Prostate gland (tissue), 2 donors: ENCODE measurements around the gene RNASE13. TPM values are rescaled to one million over a fixed set of nuclear protein-coding genes. Genes with fewer than 3 reads are reported as not detected.

Experiments
- DNase-seq: peaks from one replicate; pipeline ENCODE4 v3.0.0-alpha.2; 2019; ENCODE audit warnings: low spot score
- H3K27ac ChIP-seq, 2 donors: fragments of 200-600 bp; sonication (generic); 2 replicates each; pipeline ENCODE4 v1.5.1; 2017 to 2019
- H3K27me3 ChIP-seq: fragments of 200-600 bp; sonication (generic); replicated peaks from 2 replicates; pipeline ENCODE4 v1.5.1; 2019; ENCODE audit not compliant: insufficient read depth
- H3K36me3 ChIP-seq, 2 donors: fragments of 200-600 bp; sonication (generic); 1 replicate in 1 of 2; 2 replicates in 1 of 2; pipeline versions ENCODE4 v1.5.1 to v1.8.1; 2017 to 2019
- H3K4me1 ChIP-seq: fragments of 200-600 bp; sonication (generic); replicated peaks from 2 replicates; pipeline ENCODE4 v1.5.1; 2019
- H3K4me3 ChIP-seq, 2 donors: fragments of 200-600 bp; sonication (generic); 2 replicates each; pipeline ENCODE4 v1.5.1; 2017 to 2019
- H3K9me3 ChIP-seq: fragments of 200-600 bp; sonication (generic); 2 replicates; pipeline ENCODE4 v1.5.1; 2017
- CTCF ChIP-seq, 4 experiments: fragments of 200-600 bp in 2 of 4; fragments of 450-650 bp in 2 of 4; sonication (generic) in 2 of 4; IDR thresholded peaks; 1 replicate in 3 of 4; 2 replicates in 1 of 4; pipeline ENCODE4 v1.5.1; 2016 to 2019; ENCODE audit warnings: antibody characterized with exemption in 4 of 4, mild to moderate bottlenecking in 2 of 4, moderate library complexity in 2 of 4
- POLR2A ChIP-seq: fragments of 450-650 bp; IDR thresholded peaks from one replicate; pipeline ENCODE4 v1.6.1; 2016; ENCODE audit warnings: antibody characterized with exemption, mild to moderate bottlenecking
- POLR2AphosphoS5 ChIP-seq: sonication (generic); formaldehyde crosslinking; IDR thresholded peaks from one replicate; pipeline ENCODE4 v1.6.1; 2017; ENCODE audit warnings: antibody characterized with exemption
- WGBS: methylation state at CpG from one replicate; pipeline ENCODE4 v1.1.5; 2018; 5-methylcytosine and 5-hydroxymethylcytosine counted together
- intact Hi-C: fragments of 100-400 bp; cut with DNase I; formaldehyde crosslinking; loops from one replicate; pipeline ENCODE4 v1.14.2; 2022
- total RNA-seq, 2 donors: library from RNA; depleted of rRNA; stranded (reverse); fragments of >200 nt; gene quantifications; one replicate each; pipeline ENCODE4 v1.1.0, GENCODE V29; 2016

RNASE13 gene
- total RNA-seq, 2 donors from 2014 or later, result 0.57 TPM; not detected in 1

- Histone ChIP-seq H3K4me3 (no peak overlapping the region), H3K4me1 (no peaks in the 10 kb centered on the region), H3K36me3 (no peaks in the 10 kb centered on the region), H3K9me3 (no peaks in the 10 kb centered on the region), H3K27me3 (no peaks in the 10 kb centered on the region), H3K27ac (peak overlapping the region; percentile 87 to 95)
- WGBS, result 13% methylated on average over 3 of the region's 3 CpGs
- intact Hi-C loops, result no loop called here
- TF ChIP-seq POLR2AphosphoS5 (no peak), POLR2A (no peak), CTCF (IDR thresholded peaks at IDR 0.05) (no peak)
- DNase-seq, result no peak
Measured at GRCh38 chr14:21026988-21027315, 7.7 kb downstream of the RNASE13 start.

GRCh38 chr14:21026274-21026987 lies 8.2 kb downstream of the RNASE13 start:
- peak overlapping the region in 1 of 2 donors; percentile 84 for H3K4me3 ChIP-seq
- H3K27ac ChIP-seq, result peak overlapping the region; percentile 87 to 95
- 35% methylated on average over 7 of the region's 7 CpGs for WGBS

GRCh38 chr14:21025371-21026273 lies 9.0 kb downstream of the RNASE13 start:
- H3K4me1 ChIP-seq, result peaks cover 2% of the 10 kb centered on the region
- no peaks in the 10 kb centered on the region for H3K27me3 ChIP-seq
- WGBS, result 6% methylated on average over 31 of the region's 58 CpGs
- peak overlapping the region; percentile 87 to 95 for H3K27ac ChIP-seq
- TF ChIP-seq CTCF (IDR thresholded peaks at IDR 0.05), result no peak
- TF ChIP-seq POLR2AphosphoS5, result no peak
- no peak for TF ChIP-seq POLR2A
- no peaks in the 10 kb centered on the region for H3K36me3 ChIP-seq
- no peaks in the 10 kb centered on the region for H3K9me3 ChIP-seq
- DNase-seq, result peak; percentile 37
- intact Hi-C loops, result loop anchor here (2.0 kb wide), 1 partner anchor 13 kb away; no protein-coding TSS in a partner anchor
- H3K4me3 ChIP-seq, result peak overlapping the region; percentile 70 to 84

More at GRCh38 chr14:21026274-21026987, 8.2 kb downstream of the RNASE13 start:
- no peak for DNase-seq
- Histone ChIP-seq H3K9me3 (no peaks in the 10 kb centered on the region), H3K4me1 (no peaks in the 10 kb centered on the region), H3K27me3 (no peaks in the 10 kb centered on the region), H3K36me3 (no peaks in the 10 kb centered on the region)
- intact Hi-C loops, result no loop called here
- no peak for TF ChIP-seq CTCF (IDR thresholded peaks at IDR 0.05)
- no peak for TF ChIP-seq POLR2AphosphoS5
- no peak for TF ChIP-seq POLR2A

- peak; percentile 82 for TF ChIP-seq POLR2A
- peak in 1 of 4 experiments; percentile 8 for TF ChIP-seq CTCF (IDR thresholded peaks at IDR 0.05)
- peak; percentile 66 for TF ChIP-seq POLR2AphosphoS5
- intact Hi-C loops, result loop anchor here (2.0 kb wide), 1 partner anchor 14 kb away; no protein-coding TSS in a partner anchor
- peaks cover 4% of the 10 kb centered on the region for H3K4me1 ChIP-seq
Measured at GRCh38 chr14:21024585-21025370, 9.8 kb downstream of the RNASE13 start, which contains the start of gene NDRG2. NDRG2 (minus strand) TSS chr14:21025061; CDS start chr14:21023315, 1,746 bp downstream.

More at GRCh38 chr14:21024585-21025370, 9.8 kb downstream of the RNASE13 start, which contains the start of gene NDRG2:
- DNase-seq, result peak; percentile 84
- Histone ChIP-seq H3K36me3 (no peaks in the 10 kb centered on the region), H3K9me3 (no peaks in the 10 kb centered on the region), H3K4me3 (peak within 1 kb of the TSS; percentile 70 to 84), H3K27ac (peak within 1 kb of the TSS; percentile 87 to 95), H3K27me3 (no peaks in the 10 kb centered on the region)
- under 1% methylated on average over 53 of the region's 72 CpGs for WGBS
